Urothelium cell line (cell line): Measurements from ENCODE around the gene PDE1A.
A peak's percentile ranks its signal among the peaks of the same experiment; 100 is the strongest.

ENCODE experiments used
- DNase-seq: peaks from one replicate; pipeline ENCODE4 v3.0.0; 2011; ENCODE audit warnings: low spot score, mixed read lengths
- FAIRE-seq: peaks from 2 replicates; lab custom pipeline; 2011; peaks lifted over from hg19 to GRCh38; lab: Jason Lieb, UNC

The PDE1A gene

DNA sequence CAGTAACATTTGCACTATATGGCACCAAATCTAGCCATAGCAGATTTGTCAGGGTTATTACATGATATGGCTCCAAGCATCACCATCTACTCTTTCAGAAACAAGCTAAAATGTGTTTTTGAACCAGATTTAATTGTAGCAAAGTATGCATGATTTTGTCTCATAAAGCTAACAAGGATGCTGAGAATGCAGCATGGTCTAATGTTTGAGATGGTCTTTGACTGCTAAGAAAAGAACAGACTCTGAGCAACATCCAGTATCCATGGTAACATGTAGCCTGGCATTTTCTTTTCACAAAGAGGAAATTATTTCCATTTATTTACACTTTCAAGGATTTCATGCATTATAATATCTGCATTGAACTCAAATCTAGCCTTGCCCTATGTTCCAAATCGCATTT lies 206.5 kb downstream of the PDE1A start:
- DNase-seq (no peak), FAIRE-seq (no peak)

DNA sequence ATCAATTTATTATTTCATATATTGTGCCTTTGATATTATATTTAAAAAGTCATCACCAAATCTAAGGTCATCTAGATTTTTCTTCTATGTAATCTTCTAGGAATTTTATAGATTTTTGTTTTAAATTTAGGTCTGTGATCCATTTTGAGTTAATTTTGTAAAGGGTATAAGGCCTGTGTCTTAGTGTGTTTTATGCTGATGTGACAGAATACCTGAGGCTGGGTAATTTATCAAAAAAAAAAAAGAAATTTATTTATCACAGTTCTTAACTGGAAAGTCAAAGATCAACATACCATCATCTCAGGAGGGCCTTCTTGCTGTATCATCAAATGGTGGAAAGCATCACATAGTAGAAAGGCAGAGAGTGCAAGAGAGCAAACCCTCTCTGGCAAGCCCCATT lies 216.2 kb downstream of the PDE1A start:
- FAIRE-seq: no peak
- no peak for DNase-seq

DNA sequence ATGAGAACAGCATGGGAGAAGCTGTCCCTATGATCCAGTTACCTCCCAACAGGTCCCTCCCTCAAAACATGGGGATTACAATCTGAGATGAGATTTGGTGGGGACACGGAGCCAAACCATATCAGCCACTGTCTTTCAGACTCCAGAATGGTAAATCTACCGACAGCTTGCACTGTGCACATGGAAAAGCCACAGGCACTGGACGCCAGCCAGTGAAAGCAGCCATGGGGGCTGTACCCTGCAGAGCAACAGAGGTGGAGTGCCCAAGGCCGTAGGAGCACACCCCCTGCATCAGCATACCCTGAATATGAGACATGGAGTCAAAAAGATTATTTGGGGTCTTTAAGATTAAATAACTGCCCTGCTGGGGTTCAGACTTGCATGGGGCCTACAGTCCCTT lies 218.4 kb downstream of the PDE1A start:
- FAIRE-seq: no peak
- no peak for DNase-seq

DNA sequence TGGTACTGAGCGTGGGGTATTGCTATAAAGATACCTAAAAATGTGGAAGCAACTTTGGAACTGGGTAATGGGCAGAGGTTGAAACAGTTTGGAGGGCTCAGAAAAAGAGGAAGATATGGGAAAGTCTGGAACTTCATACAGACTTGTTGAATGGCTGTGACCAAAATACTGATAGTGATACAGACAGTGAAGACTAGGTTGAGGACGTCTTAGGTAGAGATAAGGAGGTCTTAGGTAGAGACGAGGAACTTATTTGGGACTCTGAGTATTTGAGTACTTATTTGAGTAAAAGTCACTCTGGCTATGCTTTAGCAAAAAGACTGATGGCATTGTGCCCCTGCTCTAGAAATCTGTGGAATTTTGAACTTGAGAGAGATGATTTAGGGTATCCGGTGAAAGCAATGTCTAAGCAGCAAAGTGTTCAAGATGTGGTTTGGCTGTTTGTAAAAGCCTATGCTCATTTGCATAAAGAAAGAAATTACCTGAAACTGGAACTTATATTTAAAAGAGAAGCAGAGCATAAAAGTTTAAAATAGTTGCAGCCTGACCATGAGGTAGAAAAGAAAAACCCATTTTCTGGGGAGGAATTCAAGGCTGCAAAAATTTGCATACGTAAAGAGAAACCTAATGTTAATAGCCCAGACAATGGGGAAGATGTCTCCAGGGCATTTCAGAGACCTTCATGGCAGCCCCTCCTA lies 219.6 kb downstream of the PDE1A start:
- no peak for FAIRE-seq

DNA sequence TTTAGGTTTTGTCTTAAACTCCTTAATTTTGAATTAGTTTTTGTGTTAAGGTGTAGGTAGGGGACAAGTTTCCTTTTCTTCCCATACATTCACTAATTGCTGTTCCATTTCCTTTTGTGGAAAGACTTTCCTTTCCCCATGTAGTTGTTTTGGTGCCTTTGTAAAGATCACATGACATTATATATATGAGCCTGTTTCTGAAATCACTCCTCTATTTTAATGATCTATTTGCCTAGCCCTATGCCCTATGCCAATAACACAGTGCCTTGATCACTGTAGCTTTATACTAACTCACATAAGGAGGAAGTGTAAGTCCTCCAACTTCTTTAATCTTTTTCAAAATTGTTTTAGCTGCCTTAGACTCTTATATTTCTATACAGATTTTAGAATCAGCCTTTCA lies 229.3 kb downstream of the PDE1A start:
- FAIRE-seq: no peak
- no peak for DNase-seq

More for the DNA sequence above, 219.6 kb downstream of the PDE1A start:
- no peak for DNase-seq

DNA sequence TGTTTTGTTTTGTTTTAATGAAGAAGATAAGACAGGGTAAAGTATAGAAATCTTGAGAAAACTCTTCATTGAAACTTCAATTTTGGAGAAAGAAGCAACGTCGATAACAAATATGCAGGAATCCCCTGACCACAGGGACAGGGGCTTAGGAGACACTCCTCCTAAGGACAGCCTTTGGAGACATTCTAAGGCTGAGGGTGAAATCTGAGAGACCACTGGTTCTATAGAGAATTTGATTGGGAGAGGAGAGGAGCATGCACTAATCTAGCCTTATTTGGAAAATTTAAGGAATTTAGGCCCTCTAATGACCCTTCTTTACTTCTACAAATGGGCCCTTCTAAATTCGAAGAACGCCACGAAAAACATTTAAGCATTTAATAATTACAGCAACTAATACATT lies 233.5 kb downstream of the PDE1A start:
- no peak for FAIRE-seq
- DNase-seq: no peak

DNA sequence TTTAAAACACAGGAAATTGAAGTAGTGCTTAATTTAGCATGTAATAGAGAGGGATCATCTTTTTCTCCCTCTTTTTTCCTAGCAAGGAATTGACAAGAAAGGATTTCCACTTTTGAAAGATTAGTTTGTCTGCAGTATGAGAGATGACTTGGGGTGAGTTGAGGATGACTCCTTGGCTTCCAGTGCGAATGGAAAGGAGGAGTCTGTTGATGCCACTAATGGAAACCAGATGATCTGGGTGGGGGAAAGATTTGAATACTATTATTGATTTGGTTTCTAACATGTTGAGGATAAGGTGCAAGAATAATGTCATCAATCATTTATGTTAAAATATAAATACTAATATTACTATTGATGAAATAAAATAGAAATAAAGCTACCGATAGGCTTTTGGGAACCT lies 235.8 kb downstream of the PDE1A start:
- FAIRE-seq (no peak), DNase-seq (no peak)

DNA sequence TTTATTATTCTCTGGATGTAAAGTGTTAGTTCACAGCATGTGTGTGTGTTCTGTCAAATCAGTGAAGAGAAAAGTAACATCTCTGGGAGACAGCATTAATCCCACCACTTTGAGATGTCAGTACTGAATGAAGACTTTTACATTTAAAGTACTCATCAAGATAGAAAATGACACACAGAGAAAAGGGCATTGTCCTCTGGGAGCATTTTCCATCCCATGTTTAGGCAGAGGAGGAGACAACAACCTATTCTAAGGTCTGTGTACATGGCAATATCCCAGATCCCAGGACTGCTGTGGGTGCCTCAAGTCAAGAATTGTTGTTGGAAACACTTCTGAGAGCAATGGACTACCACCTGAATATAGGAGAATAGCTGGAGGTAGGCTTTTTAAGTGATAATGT lies 239.7 kb downstream of the PDE1A start:
- DNase-seq: no peak
- no peak for FAIRE-seq

DNA sequence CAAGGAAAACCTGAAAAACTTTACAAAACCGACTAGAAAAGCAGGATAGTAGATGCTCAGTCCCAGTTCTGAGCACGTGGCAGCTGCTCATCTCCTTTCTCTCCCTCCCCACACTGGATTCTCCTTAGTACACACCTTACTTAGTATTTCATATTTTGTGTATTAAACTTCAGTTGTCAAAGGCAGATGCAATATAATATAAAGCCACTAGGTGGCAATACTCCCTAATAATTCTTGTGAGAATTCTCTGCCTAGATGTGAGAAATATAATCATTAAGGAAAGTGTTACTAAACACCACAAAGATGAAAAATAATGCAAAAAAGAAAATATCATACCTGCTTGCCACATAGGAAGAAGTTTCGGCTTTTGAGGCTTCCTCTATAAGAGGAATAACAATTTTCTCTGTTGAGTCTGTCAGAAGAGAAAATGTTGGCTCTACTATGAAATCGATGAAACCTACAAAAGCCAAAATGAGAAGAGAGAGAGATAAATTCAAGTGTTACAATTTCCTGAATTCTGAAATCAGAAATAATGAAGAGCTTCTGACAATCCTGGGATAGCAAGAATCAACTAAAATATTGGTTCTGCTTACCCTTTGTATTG lies 240.6 kb downstream of the PDE1A start:
- FAIRE-seq: peak; percentile 48
- peak; percentile 11 for DNase-seq

DNA sequence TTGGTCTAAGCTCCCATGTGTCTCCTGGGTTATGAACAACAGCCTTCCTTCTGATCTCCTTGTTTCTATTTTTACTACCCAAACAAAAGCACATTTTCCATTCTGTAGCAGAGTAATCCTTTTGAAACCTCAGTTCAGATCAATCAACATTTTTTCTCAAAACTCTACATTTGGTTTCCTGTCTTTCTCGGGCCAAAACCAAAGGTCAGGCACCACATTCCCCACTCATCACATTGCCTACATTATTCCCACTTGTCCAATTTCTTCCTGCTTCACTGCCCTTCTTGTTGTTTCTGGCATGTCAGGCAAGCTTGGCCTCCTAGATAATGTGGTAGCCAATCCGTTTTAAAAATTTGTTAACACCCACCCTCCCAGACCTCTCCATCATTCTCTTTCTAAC lies 244.4 kb downstream of the PDE1A start:
- FAIRE-seq (no peak), DNase-seq (no peak)

DNA sequence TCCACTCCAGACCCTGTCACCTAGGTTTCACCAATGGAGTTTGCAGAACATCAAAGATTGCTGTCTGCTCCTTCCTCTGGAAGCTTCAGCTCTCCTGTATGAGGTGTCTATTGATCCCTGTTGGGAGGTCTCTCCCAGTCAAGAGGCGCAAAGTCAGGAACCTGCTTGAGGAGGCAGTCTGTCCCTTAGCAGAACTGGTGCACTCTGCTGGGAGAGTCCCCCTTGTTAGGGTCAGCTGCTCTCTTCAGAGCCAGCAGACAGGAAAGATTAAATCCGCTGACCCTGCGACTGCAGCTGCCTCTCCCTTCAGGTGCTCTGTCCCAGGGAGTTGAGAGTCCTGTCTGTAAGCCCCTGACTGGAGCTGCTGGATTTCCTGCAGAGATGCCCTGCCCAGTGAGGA lies 245.5 kb downstream of the PDE1A start:
- DNase-seq (no peak), FAIRE-seq (no peak)

DNA sequence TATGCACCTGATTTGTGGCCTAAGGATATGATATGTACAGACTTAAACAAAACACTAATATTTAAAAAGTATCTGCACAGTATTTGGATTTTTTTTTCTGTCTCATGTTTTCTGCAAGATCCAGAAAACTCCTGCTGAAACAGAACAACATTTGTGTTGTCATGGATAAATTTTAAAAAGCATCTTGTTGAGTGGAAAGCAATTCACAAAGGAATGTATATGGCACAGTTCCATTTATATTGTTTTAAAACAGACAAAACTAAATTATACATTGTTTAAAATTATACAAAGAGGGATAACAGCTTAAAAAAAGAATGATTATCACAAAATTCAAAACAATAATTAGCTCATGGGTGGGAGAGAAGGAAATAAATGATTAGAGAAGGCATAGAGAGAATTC lies 247.7 kb downstream of the PDE1A start:
- DNase-seq (no peak), FAIRE-seq (no peak)

DNA sequence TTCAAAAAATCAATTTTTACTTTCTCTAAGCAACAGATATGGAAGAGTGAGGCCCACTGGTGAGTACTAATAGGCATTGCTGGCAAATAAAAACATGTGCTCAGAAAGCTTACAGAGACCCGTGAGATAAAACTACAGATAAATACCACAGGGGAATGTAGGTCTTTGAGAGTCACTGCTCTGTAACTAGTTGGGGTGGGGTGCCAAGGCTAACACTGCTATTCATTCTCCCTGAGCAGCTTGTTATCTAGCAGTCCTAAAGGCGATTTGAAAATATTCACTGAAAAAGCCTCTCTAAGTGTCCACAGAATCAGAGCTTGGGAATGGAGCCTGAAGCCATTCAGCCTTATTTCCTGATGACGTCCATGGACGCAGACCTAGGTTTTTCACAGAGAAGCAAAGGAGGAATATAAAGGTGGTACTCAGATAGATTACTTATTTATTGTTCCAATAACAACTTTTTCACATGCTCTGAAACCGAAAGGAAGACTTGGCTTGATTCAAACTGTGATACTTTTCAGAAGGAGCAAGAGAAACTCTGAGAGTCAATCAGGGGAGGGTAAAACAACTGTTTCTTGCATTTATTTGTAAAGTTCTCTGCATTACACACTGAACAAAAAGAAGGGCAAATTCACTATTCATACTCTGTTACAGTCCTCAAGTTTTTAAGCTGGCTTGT lies 252.8 kb downstream of the PDE1A start:
- FAIRE-seq (no peak), DNase-seq (no peak)

DNA sequence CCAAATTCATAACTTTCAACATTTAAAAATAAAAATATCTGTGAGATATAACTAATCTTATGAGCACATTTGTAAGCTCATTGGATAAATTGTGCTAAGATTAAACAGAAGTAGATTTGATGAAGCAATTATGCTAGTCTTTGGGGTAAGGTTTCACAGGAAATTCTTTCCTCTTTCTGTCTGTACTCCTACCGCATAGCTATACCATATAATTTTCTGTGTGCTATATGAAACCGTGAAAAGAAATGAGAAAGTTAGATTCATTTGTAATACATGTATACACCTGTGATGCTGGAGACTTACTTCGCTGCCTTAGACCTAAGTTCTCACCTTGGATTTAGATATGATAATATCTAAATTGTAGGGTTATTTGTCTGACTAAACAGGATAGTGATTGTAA lies 256.5 kb downstream of the PDE1A start:
- DNase-seq (no peak), FAIRE-seq (no peak)

DNA sequence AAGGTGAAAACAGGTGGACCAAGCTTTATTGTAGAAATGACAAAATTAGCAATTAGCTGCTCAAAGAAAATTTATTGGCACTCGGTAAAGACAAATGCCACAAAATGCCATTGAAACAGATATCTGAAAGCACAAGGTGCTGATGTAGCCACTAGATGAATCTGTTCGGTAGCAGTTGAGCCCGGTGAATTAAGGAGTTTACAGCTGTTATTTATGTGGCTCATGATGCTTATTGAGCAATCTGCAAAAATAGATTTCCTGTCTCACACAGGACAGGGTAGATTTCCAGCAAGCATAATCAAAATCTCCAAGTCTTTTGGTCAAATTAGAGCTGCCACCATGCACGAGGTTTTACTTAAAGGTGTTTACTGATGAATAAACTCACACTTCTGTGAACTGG lies 259.0 kb downstream of the PDE1A start:
- DNase-seq (no peak), FAIRE-seq (no peak)

DNA sequence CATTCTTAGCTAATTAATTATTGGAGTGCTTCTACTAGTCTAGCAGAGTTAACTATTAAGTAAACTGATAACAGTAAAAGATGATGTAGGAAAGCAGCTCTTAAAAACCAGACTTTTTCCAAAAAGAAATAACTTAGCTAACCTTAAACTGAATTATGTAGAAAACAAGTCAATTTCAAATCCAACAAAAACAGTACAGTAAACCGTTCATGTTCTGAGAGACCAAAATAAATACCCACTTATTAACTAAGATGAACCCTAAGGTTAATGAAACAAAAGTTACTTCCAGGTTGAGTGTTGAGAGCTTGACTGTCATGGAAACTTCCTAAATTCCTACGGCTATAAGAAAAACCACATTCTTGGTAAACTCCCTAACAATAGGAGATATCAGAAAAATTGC lies 260.0 kb downstream of the PDE1A start:
- FAIRE-seq: no peak
- no peak for DNase-seq

DNA sequence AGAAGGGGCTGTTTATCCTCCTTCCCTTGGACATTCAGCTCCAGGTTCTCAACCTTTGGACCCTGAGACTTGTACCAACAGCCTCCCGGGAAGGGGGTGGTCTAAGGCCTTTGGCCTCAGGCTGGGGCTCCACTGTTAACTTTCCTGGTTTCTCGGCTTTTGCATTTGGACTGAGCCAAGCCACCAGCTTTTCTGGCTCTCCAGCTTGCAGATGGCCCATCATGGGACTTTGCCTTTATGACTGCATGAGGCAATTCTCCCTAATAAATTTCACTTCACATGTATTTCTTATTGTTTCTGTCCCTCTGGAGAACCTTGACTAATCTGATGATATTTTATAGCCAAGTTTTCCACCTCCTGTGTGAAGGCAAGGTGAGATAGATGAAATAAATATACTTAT lies 260.4 kb downstream of the PDE1A start:
- no peak for DNase-seq
- FAIRE-seq: no peak

DNA sequence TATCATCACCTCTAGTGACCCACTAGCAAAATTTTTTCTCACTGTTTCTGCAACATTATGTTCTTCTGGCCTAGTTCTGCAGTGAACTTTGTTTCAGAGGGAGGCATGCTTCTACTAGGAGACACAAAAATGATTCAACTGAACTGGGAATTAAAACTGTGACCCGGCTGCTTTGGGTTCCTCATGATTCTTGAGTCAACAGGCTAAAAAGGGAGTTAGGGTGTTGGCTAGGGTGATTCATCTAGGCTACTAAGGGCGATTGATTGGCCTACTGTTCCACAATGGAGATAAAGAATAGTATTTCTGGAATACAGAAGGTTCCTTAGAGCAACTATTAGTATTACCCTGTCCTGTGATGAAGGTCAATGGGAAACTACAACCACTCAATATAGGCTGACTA lies 261.6 kb downstream of the PDE1A start:
- DNase-seq (no peak), FAIRE-seq (no peak)

DNA sequence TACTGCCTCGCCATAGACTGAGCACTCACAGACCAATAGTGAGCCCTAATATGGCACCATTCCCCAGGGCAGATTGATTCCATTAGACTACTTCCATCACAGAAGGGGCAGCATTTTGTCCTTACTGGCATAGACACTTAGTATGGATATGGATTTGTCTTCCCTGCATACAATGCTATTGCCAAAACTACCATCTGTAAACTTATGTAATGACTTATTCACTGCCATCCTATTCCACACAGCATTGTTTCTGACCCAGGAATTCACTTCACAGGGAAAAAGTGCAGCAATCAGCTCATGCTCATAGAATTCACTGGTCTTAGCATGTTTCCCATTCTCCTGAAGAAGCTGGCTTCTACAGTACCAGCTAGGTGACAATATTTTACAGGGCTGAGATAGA lies 262.1 kb downstream of the PDE1A start:
- DNase-seq: no peak
- FAIRE-seq: no peak

DNA sequence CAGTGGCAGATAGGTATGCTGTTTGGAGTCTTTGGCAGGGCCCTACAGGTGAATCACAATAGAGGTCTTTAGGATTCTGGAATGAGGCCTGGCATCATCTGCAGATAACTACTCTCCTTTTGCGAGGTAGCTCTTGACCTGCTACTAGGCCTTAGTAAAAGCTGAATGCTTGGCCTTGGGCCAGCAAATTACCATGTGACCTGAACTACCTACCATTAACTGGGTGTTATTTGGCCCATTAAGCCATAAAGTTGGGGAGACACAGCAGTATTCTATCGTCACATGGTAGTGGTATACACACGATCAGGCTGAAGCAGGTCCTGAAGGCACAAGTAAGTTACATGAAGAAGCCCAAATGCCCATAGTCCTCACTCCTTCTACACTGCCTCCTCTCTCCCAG lies 263.0 kb downstream of the PDE1A start:
- DNase-seq: no peak
- no peak for FAIRE-seq

DNA sequence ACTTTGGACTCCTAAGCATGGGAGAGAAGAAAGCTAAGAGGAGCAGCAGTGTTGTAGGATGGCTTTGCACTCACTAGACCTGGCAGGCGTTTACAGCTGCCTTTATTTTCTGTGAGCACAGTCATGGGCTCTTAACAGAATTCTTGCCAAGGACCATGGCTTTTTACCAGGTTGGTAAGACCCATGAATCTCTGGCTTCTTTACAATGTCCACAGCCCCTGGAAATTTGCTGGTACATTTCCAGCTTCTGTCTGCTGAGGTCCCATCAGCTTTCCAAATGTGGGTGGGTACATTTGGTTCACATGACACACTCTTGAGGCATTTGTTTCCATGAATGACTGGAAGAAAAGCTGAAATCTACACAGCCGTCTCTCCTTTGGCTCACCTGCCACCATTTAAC lies 278.5 kb downstream of the PDE1A start:
- FAIRE-seq: no peak
- no peak for DNase-seq

DNA sequence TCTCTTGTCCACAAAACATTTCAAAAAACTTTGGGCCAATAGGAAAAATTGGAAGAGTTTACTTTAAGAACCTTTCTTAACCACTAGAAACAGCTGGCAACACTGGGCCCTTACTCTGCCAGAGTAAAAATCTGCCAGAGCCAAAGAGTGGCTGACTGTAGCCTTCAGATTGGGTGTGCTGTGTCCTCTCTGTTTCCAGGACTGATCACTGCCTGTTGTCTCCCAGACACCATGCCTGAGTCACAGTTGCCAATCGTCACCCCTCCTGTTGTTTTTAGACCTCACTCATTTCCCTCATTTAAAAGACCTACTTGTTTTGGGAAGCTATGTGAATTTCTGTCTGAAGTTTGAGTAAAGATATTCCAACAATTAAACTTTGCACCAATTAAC lies 282.1 kb downstream of the PDE1A start:
- no peak for FAIRE-seq
- peak; percentile 46 for DNase-seq
